Keratinocyte (primary cell): ENCODE results near the gene MPZ.

Source experiments
- CTCF ChIP-seq, 3 experiments: IDR thresholded peaks in 1 of 3; conservative IDR thresholded peaks in 1 of 3; optimal IDR thresholded peaks in 1 of 3; 2 replicates in 2 of 3; 3 replicates in 1 of 3; pipeline versions ENCODE3 to v1.5.1; 2011; ENCODE audit warnings: low read length in 3 of 3, mild to moderate bottlenecking in 3 of 3, moderate library complexity in 2 of 3, control low read depth in 1 of 3, inconsistent platforms in 1 of 3; ENCODE audit not compliant: insufficient read depth in 2 of 3; ENCODE audit errors: extremely low read depth in 1 of 3
- EZH2 ChIP-seq: IDR thresholded peaks from one replicate; pipeline ENCODE4 v1.6.1; 2012; ENCODE audit warnings: inconsistent platforms, mild to moderate bottlenecking, low read length, moderate library complexity

GRCh38 chr1:161260376-161261260, 49.1 kb downstream of the MPZ start:
- no peak for TF ChIP-seq CTCF (optimal IDR thresholded peaks at IDR 0.05 in 1 of 3, IDR thresholded peaks at IDR 0.05 in 1 of 3, conservative IDR thresholded peaks at IDR 0.05 in 1 of 3; ENCODE audit: extremely low read depth in 1 of 3, insufficient read depth in 2 of 3, low read length in 3 of 3)
- peak; percentile 10 for TF ChIP-seq EZH2
